NCI-H146 treated with DMSO at 0.1 percent for 48 hours (cell line): ENCODE measurements around the gene ZNF652.
"Not testable (repeated sequence)": the region's sequence is repeated elsewhere in the genome, so short reads cannot be mapped to it uniquely, and the experiment has no call there.

ENCODE experiments used
- DNase-seq: peaks from one replicate; lab custom pipeline; 2025; ENCODE audit not compliant: unreplicated experiment; lab: John Stamatoyannopoulos, UW

ZNF652 gene

GRCh38 chr17:49275981-49276380, 86.1 kb downstream of the ZNF652 start:
- DNase-seq = not testable (repeated sequence)

GRCh38 chr17:49269356-49269755, 92.7 kb downstream of the ZNF652 start:
- no peak for DNase-seq

GRCh38 chr17:49267912-49268311, 94.1 kb downstream of the ZNF652 start:
- DNase-seq = no peak

GRCh38 chr17:49266233-49266632, 95.8 kb downstream of the ZNF652 start:
- no peak for DNase-seq

- DNase-seq = not testable (repeated sequence)
Observed at GRCh38 chr17:49261540-49261939, 100.5 kb downstream of the ZNF652 start.

- DNase-seq = no peak
Observed at GRCh38 chr17:49260817-49261291, 101.2 kb downstream of the ZNF652 start.

GRCh38 chr17:49260011-49260816, 101.8 kb downstream of the ZNF652 start:
- no peak for DNase-seq

GRCh38 chr17:49259663-49260010, 102.4 kb downstream of the ZNF652 start:
- no peak for DNase-seq

GRCh38 chr17:49258394-49258793, 103.7 kb downstream of the ZNF652 start:
- no peak for DNase-seq

GRCh38 chr17:49255125-49255524, 106.9 kb downstream of the ZNF652 start:
- DNase-seq = no peak

GRCh38 chr17:49254066-49254465, 108.0 kb downstream of the ZNF652 start:
- DNase-seq = no peak

GRCh38 chr17:49252148-49252695, 109.8 kb downstream of the ZNF652 start:
- no peak for DNase-seq

- DNase-seq = no peak
Observed at GRCh38 chr17:49249890-49250522, 112.0 kb downstream of the ZNF652 start.

- no peak for DNase-seq
Observed at GRCh38 chr17:49249292-49249794, 112.7 kb downstream of the ZNF652 start.

- no peak for DNase-seq
Observed at GRCh38 chr17:49247944-49248343, 114.1 kb downstream of the ZNF652 start.

GRCh38 chr17:49244839-49245238, 117.2 kb downstream of the ZNF652 start:
- DNase-seq = no peak
